ENCODE data around the gene KCTD5.
"Not testable (repeated sequence)": the region's sequence is repeated elsewhere in the genome, so short reads cannot be mapped to it uniquely, and the experiment has no call there.

Gene KCTD5

GRCh38 chr16:2671741-2672140 is 10.6 kb upstream of the KCTD5 start:
- DNase-seq (ENCODE audit: low read depth, low spot score), result no peak

- peak; percentile 76 for DNase-seq (ENCODE audit: low read depth, low spot score)
Observed at GRCh38 chr16:2673066-2673999, 9.0 kb upstream of the KCTD5 start.

GRCh38 chr16:2675021-2675420 is 7.3 kb upstream of the KCTD5 start:
- no peak for DNase-seq (ENCODE audit: low read depth, low spot score)

- DNase-seq (ENCODE audit: low read depth, low spot score), result no peak
Observed at GRCh38 chr16:2675714-2676113, 6.6 kb upstream of the KCTD5 start.

GRCh38 chr16:2676937-2677336 is 5.4 kb upstream of the KCTD5 start:
- DNase-seq (ENCODE audit: low read depth, low spot score), result not testable (repeated sequence)

- DNase-seq (ENCODE audit: low read depth, low spot score), result not testable (repeated sequence)
Observed at GRCh38 chr16:2678206-2678965, 3.9 kb upstream of the KCTD5 start.

GRCh38 chr16:2679902-2680301 is 2.4 kb upstream of the KCTD5 start:
- not testable (repeated sequence) for DNase-seq (ENCODE audit: low read depth, low spot score)

GRCh38 chr16:2680360-2680759 is 2.0 kb upstream of the KCTD5 start:
- not testable (repeated sequence) for DNase-seq (ENCODE audit: low read depth, low spot score)

- not testable (repeated sequence) for DNase-seq (ENCODE audit: low read depth, low spot score)
Observed at GRCh38 chr16:2683041-2683440, 718 bp downstream of the KCTD5 start.

GRCh38 chr16:2686075-2686474 is 3.8 kb downstream of the KCTD5 start:
- DNase-seq (ENCODE audit: low read depth, low spot score), result not testable (repeated sequence)

- DNase-seq (ENCODE audit: low read depth, low spot score), result no peak
Observed at GRCh38 chr16:2686912-2687507, 4.7 kb downstream of the KCTD5 start.

GRCh38 chr16:2687531-2688308 is 5.4 kb downstream of the KCTD5 start:
- no peak for DNase-seq (ENCODE audit: low read depth, low spot score)

GRCh38 chr16:2689422-2689821 is 7.1 kb downstream of the KCTD5 start:
- not testable (repeated sequence) for DNase-seq (ENCODE audit: low read depth, low spot score)

GRCh38 chr16:2689968-2690801 is 7.9 kb downstream of the KCTD5 start:
- DNase-seq (ENCODE audit: low read depth, low spot score), result no peak

GRCh38 chr16:2690852-2691251 is 8.5 kb downstream of the KCTD5 start:
- DNase-seq (ENCODE audit: low read depth, low spot score), result no peak

- DNase-seq (ENCODE audit: low read depth, low spot score), result no peak
Observed at GRCh38 chr16:2691491-2692248, 9.3 kb downstream of the KCTD5 start.

- DNase-seq (ENCODE audit: low read depth, low spot score), result no peak
Observed at GRCh38 chr16:2692251-2692947, 10.1 kb downstream of the KCTD5 start.

GRCh38 chr16:2692948-2693651 is 10.8 kb downstream of the KCTD5 start:
- no peak for DNase-seq (ENCODE audit: low read depth, low spot score)

Measured in brain pericyte (primary cell).